Neural cell (in vitro differentiated cells): ENCODE measurements around the gene SAMD3. TPM values are rescaled to one million over a fixed set of nuclear protein-coding genes. Genes with fewer than 3 reads are reported as not detected.

ENCODE experiments used
- H2AFZ ChIP-seq: fragments of 200-600, 300-800 bp; sonication (generic), shearing (Covaris generic); 2 replicates; pipeline ENCODE4 v1.6.0; 2014; ENCODE audit warnings: low read depth, mild to moderate bottlenecking, antibody characterized with exemption, low read length, moderate library complexity
- H3F3A ChIP-seq: fragments of 200-600 bp; shearing (Covaris generic); 2 replicates; pipeline ENCODE4 v1.6.1; 2016; ENCODE audit warnings: mild to moderate bottlenecking, moderate library complexity, mixed read lengths, antibody characterized with exemption, low read length; ENCODE audit not compliant: insufficient read depth, poor library complexity, severe bottlenecking
- H3K27ac ChIP-seq: fragments of 200-600, 300-800 bp; sonication (generic), shearing (Covaris generic); 2 replicates; pipeline ENCODE4 v1.5.1; 2014; ENCODE audit warnings: mild to moderate bottlenecking, low read length, moderate library complexity
- H3K27me3 ChIP-seq: fragments of 300-800, 200-600 bp; sonication (generic), shearing (Covaris generic); 2 replicates; pipeline ENCODE4 v1.6.0; 2014; ENCODE audit warnings: mild to moderate bottlenecking, low read depth, low read length, moderate library complexity; ENCODE audit not compliant: insufficient read depth
- H3K36me3 ChIP-seq: fragments of 300-800, 200-600 bp; sonication (generic), shearing (Covaris generic); 2 replicates; pipeline ENCODE4 v1.5.1; 2014; ENCODE audit warnings: mild to moderate bottlenecking, antibody characterized with exemption, low read length, moderate library complexity; ENCODE audit not compliant: insufficient read depth
- H3K4me2 ChIP-seq: fragments of 300-800, 200-600 bp; sonication (generic), shearing (Covaris generic); 2 replicates; pipeline ENCODE4 v1.6.0; 2014; ENCODE audit warnings: mild to moderate bottlenecking, low read length
- H3K4me3 ChIP-seq: fragments of 300-800, 200-600 bp; sonication (generic), shearing (Covaris generic); 2 replicates; pipeline ENCODE4 v1.5.1; 2014; ENCODE audit warnings: mild to moderate bottlenecking, low read length, moderate library complexity
- H3K79me2 ChIP-seq: fragments of 200-600 bp; shearing (Covaris generic); replicated peaks from 2 replicates; pipeline ENCODE4 v1.6.0; 2014; ENCODE audit warnings: mild to moderate bottlenecking, low read length, moderate library complexity; ENCODE audit not compliant: insufficient read depth
- H3K9ac ChIP-seq: fragments of 300-800, 200-600 bp; sonication (generic), shearing (Covaris generic); 2 replicates; pipeline ENCODE4 v1.6.1; 2016; ENCODE audit warnings: mild to moderate bottlenecking, low read length, mixed read lengths
- H3K9me2 ChIP-seq: fragments of 200-600 bp; shearing (Covaris generic); 2 replicates; pipeline ENCODE4 v1.6.1; 2016; ENCODE audit warnings: mild to moderate bottlenecking, low read length, mixed read lengths; ENCODE audit not compliant: insufficient read depth
- H3K9me3 ChIP-seq: fragments of 200-600, 300-800 bp; sonication (generic), shearing (Covaris generic); 2 replicates; pipeline ENCODE4 v1.6.1; 2016; ENCODE audit warnings: mild to moderate bottlenecking, mixed run types, low read length, moderate library complexity, mixed read lengths
- H4K20me1 ChIP-seq: fragments of 200-600 bp; shearing (Covaris generic); 2 replicates; pipeline ENCODE4 v1.6.1; 2016; ENCODE audit warnings: mild to moderate bottlenecking, mixed run types; ENCODE audit not compliant: insufficient read depth
- EP300 ChIP-seq: fragments of 450-650 bp; conservative IDR thresholded peaks from 2 replicates; pipeline ENCODE4 v1.6.1; 2014; ENCODE audit warnings: antibody characterized with exemption, mild to moderate bottlenecking, moderate library complexity; ENCODE audit not compliant: poor library complexity, severe bottlenecking
- EZH2 ChIP-seq: fragments of 200-600, 300-800 bp; shearing (Covaris generic), sonication (generic); IDR thresholded peaks from 2 replicates; pipeline ENCODE4 v1.6.1; 2014; ENCODE audit warnings: antibody characterized with exemption, low read length, borderline replicate concordance, mild to moderate bottlenecking; ENCODE audit not compliant: insufficient read depth, poor library complexity, severe bottlenecking
- MXI1 ChIP-seq: fragments of 450-650 bp; conservative IDR thresholded peaks from 2 replicates; pipeline ENCODE4 v1.6.1; 2014; ENCODE audit warnings: antibody characterized with exemption, mild to moderate bottlenecking; ENCODE audit not compliant: poor library complexity, severe bottlenecking
- POLR2AphosphoS5 ChIP-seq: IDR thresholded peaks from 2 replicates; pipeline ENCODE4 v1.6.1; 2012
- RAD21 ChIP-seq: fragments of 450-650 bp; conservative IDR thresholded peaks from 2 replicates; pipeline ENCODE4 v1.6.1; 2014; ENCODE audit warnings: antibody characterized with exemption, mild to moderate bottlenecking, moderate library complexity
- SMC3 ChIP-seq: fragments of 450-650 bp; conservative IDR thresholded peaks from 2 replicates; pipeline ENCODE4 v1.6.1; 2014; ENCODE audit warnings: antibody characterized with exemption, mild to moderate bottlenecking, moderate library complexity; ENCODE audit not compliant: poor library complexity
- TAF1 ChIP-seq: IDR thresholded peaks from 2 replicates; pipeline ENCODE4 v1.6.1; 2012; ENCODE audit warnings: low read depth
- polyA plus RNA-seq: library from polyadenylated mRNA; depleted of rRNA; stranded (reverse); fragments of >200 nt; gene quantifications from 2 replicates; pipeline ENCODE4 v1.2.3, GENCODE V29; 2014
- TF ChIP-seq, protein P1 (sequence below): fragments of 450-650 bp; IDR thresholded peaks from 2 replicates; pipeline ENCODE4 v1.5.1; 2014; ENCODE audit warnings: antibody characterized with exemption, mild to moderate bottlenecking, moderate library complexity; ENCODE audit not compliant: poor library complexity, severe bottlenecking
- TF ChIP-seq, protein P2 (sequence below): IDR thresholded peaks from 2 replicates; pipeline ENCODE4 v1.6.1; 2012; ENCODE audit warnings: borderline replicate concordance

Gene SAMD3
- polyA plus RNA-seq, 1 donor from 2014 or later: 17.1 TPM

DNA sequence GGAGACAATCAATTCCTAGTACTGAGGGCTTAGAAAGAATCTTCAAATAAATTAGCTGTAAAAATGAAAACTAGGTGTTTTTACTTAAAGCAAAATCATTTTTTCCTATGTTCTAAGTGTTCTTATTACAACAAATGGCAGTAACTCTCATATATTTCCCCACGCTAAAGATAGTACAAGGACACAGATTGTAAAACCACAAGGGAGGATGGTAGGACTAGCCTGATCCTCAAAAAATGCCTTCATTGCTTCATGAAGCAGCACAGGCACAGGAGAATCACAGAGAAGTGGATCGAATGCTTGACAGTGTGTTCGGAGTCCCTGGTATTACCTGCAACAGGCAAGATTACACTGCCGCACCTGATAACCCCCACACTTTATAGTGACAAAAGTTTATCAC lies 58.5 kb downstream of the SAMD3 start:
- no peak overlapping the region for H2AFZ ChIP-seq

DNA sequence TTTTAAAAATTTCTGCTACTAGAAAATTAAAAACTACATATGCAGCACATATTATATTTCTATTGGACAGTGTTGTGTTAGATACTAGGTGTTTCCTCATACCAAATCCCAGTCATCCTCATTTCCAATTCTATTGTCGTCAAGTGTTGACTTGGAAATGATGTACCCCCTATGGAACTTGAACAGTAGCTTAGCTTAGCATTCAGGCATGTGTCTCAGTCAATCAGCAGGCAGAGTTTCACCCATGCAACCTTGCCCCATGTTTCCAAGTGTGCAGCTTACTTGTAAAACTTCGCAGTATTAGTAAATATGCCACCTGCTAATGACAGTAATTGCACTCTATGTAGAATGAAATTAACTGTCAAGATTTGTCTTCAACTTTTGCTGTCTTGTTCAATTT lies 59.5 kb downstream of the SAMD3 start:
- no peaks in the 10 kb centered on the region for H3K79me2 ChIP-seq
- H3K9ac ChIP-seq: no peak overlapping the region
- TF ChIP-seq, protein P1, sequence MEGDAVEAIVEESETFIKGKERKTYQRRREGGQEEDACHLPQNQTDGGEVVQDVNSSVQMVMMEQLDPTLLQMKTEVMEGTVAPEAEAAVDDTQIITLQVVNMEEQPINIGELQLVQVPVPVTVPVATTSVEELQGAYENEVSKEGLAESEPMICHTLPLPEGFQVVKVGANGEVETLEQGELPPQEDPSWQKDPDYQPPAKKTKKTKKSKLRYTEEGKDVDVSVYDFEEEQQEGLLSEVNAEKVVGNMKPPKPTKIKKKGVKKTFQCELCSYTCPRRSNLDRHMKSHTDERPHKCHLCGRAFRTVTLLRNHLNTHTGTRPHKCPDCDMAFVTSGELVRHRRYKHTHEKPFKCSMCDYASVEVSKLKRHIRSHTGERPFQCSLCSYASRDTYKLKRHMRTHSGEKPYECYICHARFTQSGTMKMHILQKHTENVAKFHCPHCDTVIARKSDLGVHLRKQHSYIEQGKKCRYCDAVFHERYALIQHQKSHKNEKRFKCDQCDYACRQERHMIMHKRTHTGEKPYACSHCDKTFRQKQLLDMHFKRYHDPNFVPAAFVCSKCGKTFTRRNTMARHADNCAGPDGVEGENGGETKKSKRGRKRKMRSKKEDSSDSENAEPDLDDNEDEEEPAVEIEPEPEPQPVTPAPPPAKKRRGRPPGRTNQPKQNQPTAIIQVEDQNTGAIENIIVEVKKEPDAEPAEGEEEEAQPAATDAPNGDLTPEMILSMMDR: no peak
- TF ChIP-seq EP300 (no peak), TAF1 (no peak), RAD21 (no peak), SMC3 (no peak), MXI1 (no peak), EZH2 (no peak), POLR2AphosphoS5 (no peak)
- TF ChIP-seq, protein P2, sequence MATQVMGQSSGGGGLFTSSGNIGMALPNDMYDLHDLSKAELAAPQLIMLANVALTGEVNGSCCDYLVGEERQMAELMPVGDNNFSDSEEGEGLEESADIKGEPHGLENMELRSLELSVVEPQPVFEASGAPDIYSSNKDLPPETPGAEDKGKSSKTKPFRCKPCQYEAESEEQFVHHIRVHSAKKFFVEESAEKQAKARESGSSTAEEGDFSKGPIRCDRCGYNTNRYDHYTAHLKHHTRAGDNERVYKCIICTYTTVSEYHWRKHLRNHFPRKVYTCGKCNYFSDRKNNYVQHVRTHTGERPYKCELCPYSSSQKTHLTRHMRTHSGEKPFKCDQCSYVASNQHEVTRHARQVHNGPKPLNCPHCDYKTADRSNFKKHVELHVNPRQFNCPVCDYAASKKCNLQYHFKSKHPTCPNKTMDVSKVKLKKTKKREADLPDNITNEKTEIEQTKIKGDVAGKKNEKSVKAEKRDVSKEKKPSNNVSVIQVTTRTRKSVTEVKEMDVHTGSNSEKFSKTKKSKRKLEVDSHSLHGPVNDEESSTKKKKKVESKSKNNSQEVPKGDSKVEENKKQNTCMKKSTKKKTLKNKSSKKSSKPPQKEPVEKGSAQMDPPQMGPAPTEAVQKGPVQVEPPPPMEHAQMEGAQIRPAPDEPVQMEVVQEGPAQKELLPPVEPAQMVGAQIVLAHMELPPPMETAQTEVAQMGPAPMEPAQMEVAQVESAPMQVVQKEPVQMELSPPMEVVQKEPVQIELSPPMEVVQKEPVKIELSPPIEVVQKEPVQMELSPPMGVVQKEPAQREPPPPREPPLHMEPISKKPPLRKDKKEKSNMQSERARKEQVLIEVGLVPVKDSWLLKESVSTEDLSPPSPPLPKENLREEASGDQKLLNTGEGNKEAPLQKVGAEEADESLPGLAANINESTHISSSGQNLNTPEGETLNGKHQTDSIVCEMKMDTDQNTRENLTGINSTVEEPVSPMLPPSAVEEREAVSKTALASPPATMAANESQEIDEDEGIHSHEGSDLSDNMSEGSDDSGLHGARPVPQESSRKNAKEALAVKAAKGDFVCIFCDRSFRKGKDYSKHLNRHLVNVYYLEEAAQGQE: no peak
- H3F3A ChIP-seq: no peaks in the 10 kb centered on the region
- H3K27me3 ChIP-seq: no peaks in the 10 kb centered on the region
- H3K4me2 ChIP-seq: no peak overlapping the region
- no peak overlapping the region for H3K4me3 ChIP-seq
- H3K36me3 ChIP-seq: no peaks in the 10 kb centered on the region
- no peaks in the 10 kb centered on the region for H4K20me1 ChIP-seq
- H3K27ac ChIP-seq: no peak overlapping the region
- no peaks in the 10 kb centered on the region for H3K9me2 ChIP-seq
- no peaks in the 10 kb centered on the region for H3K9me3 ChIP-seq
- no peak overlapping the region for H2AFZ ChIP-seq

More for the DNA sequence above, 58.5 kb downstream of the SAMD3 start:
- Histone ChIP-seq H3K27me3 (no peaks in the 10 kb centered on the region), H3K9me3 (no peaks in the 10 kb centered on the region), H3K4me3 (no peak overlapping the region), H3K36me3 (no peaks in the 10 kb centered on the region), H3F3A (no peaks in the 10 kb centered on the region), H3K9me2 (no peaks in the 10 kb centered on the region), H3K27ac (no peak overlapping the region), H4K20me1 (no peaks in the 10 kb centered on the region), H3K9ac (no peak overlapping the region), H3K4me2 (no peak overlapping the region), H3K79me2 (no peaks in the 10 kb centered on the region)
- TF ChIP-seq MXI1 (no peak), EP300 (no peak), RAD21 (no peak), TAF1 (no peak), EZH2 (no peak), SMC3 (no peak)
- TF ChIP-seq, protein P1: no peak
